Measurements from ENCODE around the gene CACNB2.

- TF ChIP-seq RAD21 (IDR thresholded peaks at IDR 0.05) = no peak
- no peak for TF ChIP-seq CTCF (IDR thresholded peaks at IDR 0.05; ENCODE audit: low read depth, low read length, missing input control)
- no peak for TF ChIP-seq YY1 (IDR thresholded peaks at IDR 0.05)
- TF ChIP-seq REST (IDR thresholded peaks at IDR 0.05) = no peak
- no peak for TF ChIP-seq ATF3 (IDR thresholded peaks at IDR 0.05)
- no peak for TF ChIP-seq ZBTB33 (IDR thresholded peaks at IDR 0.05)
- TF ChIP-seq GABPA (IDR thresholded peaks at IDR 0.05 in 1 of 2, conservative IDR thresholded peaks at IDR 0.05 in 1 of 2) = no peak
- TF ChIP-seq TAF1 (conservative IDR thresholded peaks at IDR 0.05) = no peak
- TF ChIP-seq EGR1 (IDR thresholded peaks at IDR 0.05; ENCODE audit: low read depth in 2 of 2) = no peak
- TF ChIP-seq RXRA (IDR thresholded peaks at IDR 0.05) = no peak
- no peak for TF ChIP-seq HNF4G (IDR thresholded peaks at IDR 0.05)
These were observed 426.0 kb downstream of the CACNB2 start for GRCh38 chr10:18566177-18566576.

Measured in liver (tissue), 3 donors.